Stimulated activated CD4-positive, alpha-beta T cell treated with anti-CD3 and anti-CD28 coated beads, TNF-alpha, amount 100 ng/mL, for 24 hours (primary cell): ENCODE data around the gene LILRB5.
"Not testable (repeated sequence)": the region's sequence is repeated elsewhere in the genome, so short reads cannot be mapped to it uniquely, and the experiment has no call there.

ENCODE experiments used
- DNase-seq, 3 experiments: peaks; one replicate each; pipeline ENCODE4 v3.0.0-alpha.2; 2020; ENCODE audit warnings: low read depth in 3 of 3

Gene LILRB5

GRCh38 chr19:54214734-54215133, 42.3 kb downstream of the LILRB5 start:
- DNase-seq = not testable (repeated sequence)

GRCh38 chr19:54214217-54214616, 42.9 kb downstream of the LILRB5 start:
- not testable (repeated sequence) for DNase-seq

- DNase-seq = no peak
Observed at GRCh38 chr19:54211235-54211634, 45.8 kb downstream of the LILRB5 start.

- DNase-seq = no peak
Observed at GRCh38 chr19:54209811-54210494, 47.1 kb downstream of the LILRB5 start.

- DNase-seq = peak in 1 of 3 experiments; percentile 21
Observed at GRCh38 chr19:54209058-54209810, 47.8 kb downstream of the LILRB5 start.

GRCh38 chr19:54208784-54209057, 48.4 kb downstream of the LILRB5 start:
- DNase-seq = peak in 1 of 3 experiments; percentile 26

- DNase-seq = peak in 2 of 3 experiments; percentile 34 to 50
Observed at GRCh38 chr19:54207983-54208783, 48.9 kb downstream of the LILRB5 start.

GRCh38 chr19:54207676-54207982, 49.4 kb downstream of the LILRB5 start:
- DNase-seq = no peak

GRCh38 chr19:54207193-54207592, 49.9 kb downstream of the LILRB5 start:
- not testable (repeated sequence) for DNase-seq

- DNase-seq = no peak
Observed at GRCh38 chr19:54206831-54207177, 50.3 kb downstream of the LILRB5 start.

- no peak for DNase-seq
Observed at GRCh38 chr19:54206030-54206830, 50.8 kb downstream of the LILRB5 start.

- no peak for DNase-seq
Observed at GRCh38 chr19:54204767-54205468, 52.2 kb downstream of the LILRB5 start.

- no peak for DNase-seq
Observed at GRCh38 chr19:54203151-54203611, 53.9 kb downstream of the LILRB5 start.

- no peak for DNase-seq
Observed at GRCh38 chr19:54201980-54202379, 55.1 kb downstream of the LILRB5 start.

- no peak for DNase-seq
Observed at GRCh38 chr19:54201172-54201701, 55.8 kb downstream of the LILRB5 start.
